ENCODE data around the gene ABHD16B. TPM values are rescaled to one million over a fixed set of nuclear protein-coding genes. Genes with fewer than 3 reads are reported as not detected.
"Not testable (repeated sequence)": the region's sequence is repeated elsewhere in the genome, so short reads cannot be mapped to it uniquely, and the experiment has no call there.

ABHD16B gene
- total and polyA plus RNA-seq, 8 donors, result 0.37 to 0.43 TPM; not detected in 6

- no peak for DNase-seq
- H3K4me1 ChIP-seq, result peaks cover 0 to 11% (median 5%) of the 10 kb centered on the region in 4 donors
- intact Hi-C loops (cut with DNase I; ENCODE audit: low total_unique reads), result no loop called here
- 85 to 95% (median 94%) methylated on average over 12 to 14 of the region's 14 CpGs for WGBS, 5 donors
- H3K9me3 ChIP-seq, result no peaks in the 10 kb centered on the region
- no peaks in the 10 kb centered on the region for H3K27me3 ChIP-seq
- H3K36me3 ChIP-seq, result peaks cover 57 to 93% (median 92%) of the 10 kb centered on the region in 4 donors
- H3K27ac ChIP-seq, result no peak overlapping the region
- TF ChIP-seq EP300 (IDR thresholded peaks at IDR 0.05), result no peak
- no peak for TF ChIP-seq CTCF (IDR thresholded peaks at IDR 0.05)
- no peak for TF ChIP-seq POLR2AphosphoS5 (IDR thresholded peaks at IDR 0.05)
- TF ChIP-seq POLR2A (IDR thresholded peaks at IDR 0.05), result no peak
- no peak overlapping the region for H3K4me3 ChIP-seq
Measured at GRCh38 chr20:63878899-63879663, 17.8 kb downstream of the ABHD16B start.

GRCh38 chr20:63880901-63881300, 19.6 kb downstream of the ABHD16B start:
- H3K27ac ChIP-seq; H3K9me3 ChIP-seq; DNase-seq; intact Hi-C loops (cut with DNase I; ENCODE audit: low total_unique reads); H3K4me3 ChIP-seq; H3K27me3 ChIP-seq: not testable (repeated sequence)
- Histone ChIP-seq H3K36me3 (peaks cover 45 to 93% (median 92%) of the 10 kb centered on the region in 4 donors), H3K4me1 (peaks cover 0 to 15% (median 8%) of the 10 kb centered on the region in 4 donors)
- WGBS, 5 donors, result 88 to 96% (median 91%) methylated on average over 13 of the region's 13 CpGs

- Histone ChIP-seq H3K4me1 (peaks cover 0 to 15% (median 8%) of the 10 kb centered on the region in 4 donors), H3K27me3 (no peaks in the 10 kb centered on the region), H3K4me3 (no peak overlapping the region), H3K36me3 (peaks cover 41 to 93% (median 92%) of the 10 kb centered on the region in 4 donors), H3K9me3 (no peaks in the 10 kb centered on the region), H3K27ac (no peak overlapping the region)
- WGBS, 5 donors, result 69 to 87% (median 86%) methylated on average over 13 to 19 of the region's 19 CpGs
- TF ChIP-seq EP300 (IDR thresholded peaks at IDR 0.05), result no peak
- TF ChIP-seq CTCF (IDR thresholded peaks at IDR 0.05), result no peak
- TF ChIP-seq POLR2A (IDR thresholded peaks at IDR 0.05), result no peak
- TF ChIP-seq POLR2AphosphoS5 (IDR thresholded peaks at IDR 0.05), result no peak
- DNase-seq, result no peak
- intact Hi-C loops (cut with DNase I; ENCODE audit: low total_unique reads), result no loop called here
Measured at GRCh38 chr20:63881451-63882226, 20.3 kb downstream of the ABHD16B start.

DNA sequence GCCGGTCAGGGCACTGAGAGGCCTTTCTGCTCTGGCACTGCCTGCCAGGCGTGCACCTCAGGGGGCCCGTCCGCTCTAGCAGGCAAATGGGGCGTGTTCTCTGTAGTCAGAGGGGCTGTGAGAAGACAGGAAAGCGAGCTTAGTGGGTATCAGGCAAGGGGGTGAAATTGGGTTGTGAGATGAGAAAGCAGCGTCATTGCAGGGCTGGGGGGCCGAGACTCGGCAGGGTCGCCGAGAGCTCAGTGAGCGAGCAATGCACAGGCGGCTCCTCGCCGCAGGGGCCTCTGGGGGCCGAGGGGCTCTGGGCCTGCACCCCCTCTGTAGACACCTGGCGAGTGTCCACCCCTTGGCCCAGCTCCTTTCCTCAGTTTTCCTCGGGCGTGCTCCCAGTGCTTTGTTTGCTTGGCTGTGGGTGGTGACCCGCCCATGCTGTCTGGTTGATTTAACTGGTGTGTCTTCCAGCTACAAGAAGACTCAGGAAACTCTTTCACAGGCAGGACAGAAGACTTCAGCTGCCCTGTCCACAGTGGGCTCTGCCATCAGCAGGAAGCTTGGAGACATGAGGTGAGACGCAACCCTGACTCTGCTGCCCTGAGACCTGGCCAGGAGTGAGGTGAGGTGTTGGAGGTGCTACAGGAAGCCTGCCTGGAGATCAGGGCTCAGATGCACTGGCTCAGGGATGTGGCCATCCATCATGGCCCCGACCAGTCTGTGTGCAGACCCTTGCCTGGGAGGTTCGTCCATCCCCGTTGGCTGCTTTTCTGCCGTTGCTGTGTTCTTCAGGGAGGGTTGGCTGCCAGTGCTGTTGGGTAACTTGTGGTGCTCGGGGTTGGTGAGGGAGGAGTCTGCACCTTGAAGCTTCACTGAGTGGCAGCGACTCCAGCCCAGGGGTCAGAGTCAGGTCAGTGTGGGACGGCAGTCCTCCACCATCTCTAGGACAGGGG, 21.2 kb downstream of the ABHD16B start:
- peaks cover 0 to 15% (median 8%) of the 10 kb centered on the region in 4 donors for H3K4me1 ChIP-seq
- 79 to 87% (median 84%) methylated on average over 25 to 28 of the region's 28 CpGs for WGBS, 5 donors
- no peak for DNase-seq
- H3K9me3 ChIP-seq, result no peaks in the 10 kb centered on the region
- H3K27ac ChIP-seq, result no peak overlapping the region
- no peak overlapping the region for H3K4me3 ChIP-seq
- intact Hi-C loops (cut with DNase I; ENCODE audit: low total_unique reads), result no loop called here
- H3K36me3 ChIP-seq, result peaks cover 46 to 93% (median 92%) of the 10 kb centered on the region in 4 donors
- no peaks in the 10 kb centered on the region for H3K27me3 ChIP-seq
- TF ChIP-seq POLR2A (IDR thresholded peaks at IDR 0.05), result no peak
- no peak for TF ChIP-seq EP300 (IDR thresholded peaks at IDR 0.05)

DNA sequence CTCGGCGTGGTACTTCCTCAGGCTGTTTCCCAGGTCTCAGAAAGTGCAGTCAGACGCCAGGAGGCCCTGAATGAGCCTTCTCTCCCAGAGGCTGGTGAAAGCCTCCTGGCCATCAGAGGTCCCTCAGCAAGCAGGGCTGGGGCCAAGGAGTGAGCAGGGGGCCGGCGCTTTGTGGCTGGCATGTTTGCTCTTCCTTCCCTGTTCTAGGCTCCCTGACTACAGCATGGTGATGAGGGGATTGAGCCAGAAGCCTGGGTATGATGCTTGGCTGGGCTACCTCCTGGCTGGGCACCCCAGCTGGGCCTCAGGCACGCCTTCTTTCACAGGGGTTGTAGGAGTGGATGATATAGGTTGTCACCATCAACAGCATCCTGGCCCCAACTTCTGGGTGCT, 21.9 kb downstream of the ABHD16B start:
- no peak for TF ChIP-seq CTCF (IDR thresholded peaks at IDR 0.05)
- TF ChIP-seq EP300 (IDR thresholded peaks at IDR 0.05), result no peak
- no peak for TF ChIP-seq POLR2A (IDR thresholded peaks at IDR 0.05)
- TF ChIP-seq POLR2AphosphoS5 (IDR thresholded peaks at IDR 0.05), result no peak
- intact Hi-C loops (cut with DNase I; ENCODE audit: low total_unique reads), result no loop called here
- Histone ChIP-seq H3K27me3 (no peaks in the 10 kb centered on the region), H3K9me3 (no peaks in the 10 kb centered on the region), H3K4me3 (no peak overlapping the region), H3K27ac (no peak overlapping the region), H3K4me1 (peaks cover 0 to 15% (median 8%) of the 10 kb centered on the region in 4 donors), H3K36me3 (peaks cover 45 to 93% (median 92%) of the 10 kb centered on the region in 4 donors)
- DNase-seq, result no peak
- WGBS, 5 donors, result 83 to 93% (median 87%) methylated on average over 3 to 6 of the region's 6 CpGs

Measured in stomach (tissue), 9 donors.